ENCODE data around the gene YPEL3.

YPEL3 gene

GRCh38 chr16:30090610-30091331 is 5.2 kb downstream of the YPEL3 start:
- no peak for DNase-seq (ENCODE audit: low spot score)

- no peak for DNase-seq (ENCODE audit: low spot score)
Measured at GRCh38 chr16:30088832-30089624, 7.0 kb downstream of the YPEL3 start.

GRCh38 chr16:30088237-30088831 is 7.7 kb downstream of the YPEL3 start:
- no peak for DNase-seq (ENCODE audit: low spot score)

DNA sequence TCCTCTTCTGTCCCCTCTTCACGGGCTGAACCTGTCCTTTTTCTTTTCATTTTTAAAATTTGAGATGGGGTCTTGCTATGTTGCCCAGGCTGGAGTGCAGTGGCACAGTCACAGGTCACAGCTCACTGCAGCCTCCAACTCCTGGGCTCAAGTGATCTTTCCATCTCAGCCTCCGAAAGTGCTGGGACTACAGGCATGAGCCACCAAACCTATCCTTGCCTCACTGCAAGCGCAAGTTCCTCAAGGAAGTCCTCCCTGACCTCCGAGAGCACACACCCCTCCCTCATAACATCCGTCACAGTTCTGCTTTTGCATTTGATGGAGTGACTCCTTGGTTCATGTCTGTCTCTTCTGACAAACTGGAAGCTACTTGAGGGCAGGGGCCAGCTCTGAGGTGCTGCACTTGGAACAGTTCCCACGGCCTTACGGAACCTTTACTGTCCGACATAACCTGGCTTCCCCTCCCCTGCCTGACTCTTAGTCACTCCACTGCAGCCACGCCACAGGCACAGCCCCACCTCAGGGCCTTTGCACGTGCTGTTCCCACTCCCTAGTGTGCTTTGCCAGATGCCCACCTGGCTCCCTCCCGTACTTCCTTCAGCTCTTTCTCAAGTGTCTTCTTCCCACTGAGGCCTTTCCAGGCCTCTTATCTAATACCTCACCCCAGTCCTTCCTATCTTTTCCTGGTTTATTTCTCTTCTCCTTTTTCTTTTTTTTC is 8.7 kb downstream of the YPEL3 start:
- DNase-seq (ENCODE audit: low spot score) = no peak

DNA sequence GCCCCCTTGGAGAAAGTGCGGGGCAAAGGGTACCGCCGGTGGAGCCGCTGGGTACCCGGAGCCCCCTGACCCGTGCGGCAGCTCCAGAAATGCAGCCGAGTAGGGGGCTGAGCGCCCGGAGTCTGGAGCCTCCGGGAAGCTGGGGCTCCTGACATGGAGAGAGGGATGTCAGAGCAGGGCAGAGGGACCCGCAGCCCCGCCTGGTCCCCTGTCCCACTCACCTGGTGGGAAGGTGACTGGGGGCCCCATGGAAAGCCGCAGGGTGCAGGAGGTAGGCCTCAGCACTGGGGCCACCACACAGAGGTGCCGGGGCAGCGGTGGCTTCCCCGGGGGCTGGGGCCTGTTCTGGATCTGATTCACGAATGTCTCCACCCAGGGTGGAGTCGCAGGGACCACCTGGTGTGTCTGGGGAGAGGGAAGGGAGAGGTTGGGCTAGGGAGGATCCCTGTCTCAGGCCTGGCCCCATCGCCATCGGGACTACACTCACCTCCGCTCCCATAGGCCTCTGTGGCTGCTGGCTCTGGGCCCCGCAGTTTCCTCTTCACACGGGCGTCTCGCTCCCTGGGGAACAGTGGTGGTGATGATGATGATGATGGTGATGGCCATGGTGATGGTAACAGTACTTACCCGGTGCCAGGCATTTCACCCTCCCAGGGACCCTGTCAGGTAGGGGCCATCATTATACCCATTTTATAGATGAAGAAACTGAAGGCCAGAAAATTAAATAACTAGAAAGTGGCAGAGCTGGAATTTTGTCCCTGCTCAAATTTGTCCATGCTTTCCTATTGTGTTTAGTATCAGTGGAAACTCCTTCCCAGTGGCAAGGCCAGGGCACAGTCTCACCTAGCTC is 9.5 kb downstream of the YPEL3 start:
- no peak for DNase-seq (ENCODE audit: low spot score)

DNA sequence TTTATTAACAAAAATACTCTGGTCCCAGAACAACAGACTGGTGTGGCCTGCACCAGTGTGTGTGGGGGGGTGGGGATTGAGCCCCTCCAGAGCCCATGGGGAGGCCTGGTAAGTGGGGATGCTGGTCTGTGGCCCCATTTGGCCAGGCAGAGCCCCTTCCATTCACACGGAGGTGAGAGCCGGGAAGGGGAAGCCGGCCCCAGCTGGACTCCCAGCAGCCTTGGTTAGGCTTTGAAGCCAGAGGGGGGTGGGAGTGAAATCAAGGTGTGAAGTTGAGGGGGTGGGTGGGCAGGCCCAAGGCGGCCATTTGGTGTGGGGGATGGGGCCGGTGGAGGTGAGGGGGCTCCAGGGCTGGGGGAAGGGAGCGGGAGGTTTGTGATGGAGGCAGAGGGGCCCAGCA is 10.2 kb downstream of the YPEL3 start:
- DNase-seq (ENCODE audit: low spot score) = no peak

DNA sequence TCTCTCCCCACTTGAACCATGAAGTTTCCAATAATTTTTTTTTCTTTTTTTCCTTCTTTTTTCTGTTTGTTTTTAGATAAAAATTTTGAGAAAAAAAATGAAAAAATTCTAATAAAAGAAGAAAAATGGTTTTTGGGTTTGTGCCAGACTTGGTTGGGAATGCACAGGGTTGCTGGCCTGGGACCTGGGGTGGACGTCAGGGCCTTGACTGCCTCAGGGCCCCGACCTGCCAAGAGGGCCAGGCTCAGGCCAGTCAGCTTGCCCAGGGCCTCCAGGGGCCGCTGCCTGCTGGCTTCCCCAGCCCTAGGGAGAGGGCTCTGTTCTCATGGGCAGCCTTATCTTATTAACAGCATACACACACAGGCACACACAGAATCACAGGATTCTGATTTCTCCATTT is 10.8 kb downstream of the YPEL3 start:
- no peak for DNase-seq (ENCODE audit: low spot score)

GRCh38 chr16:30084816-30085159 is 11.2 kb downstream of the YPEL3 start:
- no peak for DNase-seq (ENCODE audit: low spot score)

DNA sequence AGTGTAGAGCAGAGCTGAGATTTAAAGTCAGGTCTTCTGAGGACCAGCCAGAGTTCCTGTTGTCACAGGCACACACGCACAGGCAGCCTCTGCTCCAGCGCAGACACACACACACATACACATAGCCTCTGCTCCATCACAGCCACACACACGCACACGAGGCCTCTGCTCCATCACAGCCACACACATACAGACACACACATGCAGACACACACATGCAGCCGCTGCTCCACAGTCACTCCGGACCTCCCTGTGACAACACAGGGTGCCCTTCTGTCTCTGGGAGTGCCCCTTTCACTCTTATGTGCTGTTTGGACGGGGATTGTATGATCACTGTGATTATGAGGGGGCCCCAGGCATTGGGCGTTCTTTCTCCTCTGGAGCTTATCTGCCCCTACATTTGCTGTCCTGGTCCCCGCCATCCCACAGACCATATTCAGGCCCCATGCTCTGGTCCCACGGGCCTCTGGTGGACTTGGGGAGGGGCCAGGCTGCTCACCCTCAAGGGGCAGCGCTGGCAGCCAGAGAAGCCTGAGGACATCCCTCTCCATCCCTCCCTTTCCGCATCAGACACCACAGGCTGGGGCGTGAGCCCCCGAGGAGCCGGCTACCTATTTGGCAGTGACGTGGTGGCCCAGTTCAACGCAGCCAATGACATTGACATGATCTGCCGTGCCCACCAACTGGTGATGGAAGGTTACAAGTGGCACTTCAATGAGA is 11.8 kb downstream of the YPEL3 start:
- DNase-seq (ENCODE audit: low spot score) = no peak

- DNase-seq (ENCODE audit: low spot score) = no peak
Measured at GRCh38 chr16:30083216-30084055, 12.6 kb downstream of the YPEL3 start.

GRCh38 chr16:30082545-30083090 is 13.4 kb downstream of the YPEL3 start:
- DNase-seq (ENCODE audit: low spot score) = no peak

DNA sequence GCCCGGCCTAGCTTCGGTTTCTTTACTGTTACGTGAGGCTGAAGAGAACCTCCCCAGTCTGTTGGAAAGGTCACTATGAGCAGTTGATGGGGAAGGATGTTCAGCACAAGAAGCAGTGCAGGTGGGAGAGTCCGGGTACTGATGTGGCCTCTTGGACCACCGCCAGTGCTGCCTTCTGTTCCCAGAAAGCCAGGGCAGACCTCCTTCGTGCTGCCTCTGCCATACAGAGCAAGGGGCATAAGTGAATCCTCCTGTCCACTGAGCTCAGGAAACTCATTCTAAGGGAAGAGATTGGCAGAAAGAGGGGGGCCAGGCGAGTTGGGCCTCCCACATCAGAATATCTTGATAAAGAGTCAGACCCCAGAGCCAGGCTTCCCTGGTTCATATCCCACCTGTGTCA is 16.5 kb downstream of the YPEL3 start:
- DNase-seq (ENCODE audit: low spot score) = no peak

DNA sequence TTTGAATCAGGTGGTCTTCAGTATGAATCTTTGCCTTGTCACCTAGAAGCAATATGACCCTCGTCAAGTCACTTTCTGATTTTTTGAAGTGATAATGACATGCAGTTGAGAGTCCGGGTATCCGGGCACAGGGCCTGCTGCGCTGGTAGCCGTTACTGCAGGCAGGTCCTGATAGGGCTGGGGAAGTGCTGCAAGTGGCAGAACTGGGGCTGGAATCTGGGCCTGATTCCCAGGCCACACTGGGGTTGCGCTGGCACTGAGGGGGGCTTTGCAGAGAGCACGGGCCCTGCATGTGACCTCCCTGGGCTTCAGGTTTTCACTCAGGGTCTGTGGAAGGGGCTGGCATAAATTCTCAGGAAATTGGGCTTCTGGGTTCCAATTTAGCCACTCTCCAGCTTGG is 17.3 kb downstream of the YPEL3 start:
- DNase-seq (ENCODE audit: low spot score) = no peak

GRCh38 chr16:30077656-30078055 is 18.4 kb downstream of the YPEL3 start:
- no peak for DNase-seq (ENCODE audit: low spot score)

- no peak for DNase-seq (ENCODE audit: low spot score)
Measured at GRCh38 chr16:30076276-30076791, 19.7 kb downstream of the YPEL3 start.

GRCh38 chr16:30075503-30076275 is 20.3 kb downstream of the YPEL3 start, which contains the start of gene PPP4C:
TSS of gene PPP4C (plus strand) at chr16:30075994. CDS start at chr16:30076378, 384 bp downstream.
- peak; percentile 83 for DNase-seq (ENCODE audit: low spot score)

DNA sequence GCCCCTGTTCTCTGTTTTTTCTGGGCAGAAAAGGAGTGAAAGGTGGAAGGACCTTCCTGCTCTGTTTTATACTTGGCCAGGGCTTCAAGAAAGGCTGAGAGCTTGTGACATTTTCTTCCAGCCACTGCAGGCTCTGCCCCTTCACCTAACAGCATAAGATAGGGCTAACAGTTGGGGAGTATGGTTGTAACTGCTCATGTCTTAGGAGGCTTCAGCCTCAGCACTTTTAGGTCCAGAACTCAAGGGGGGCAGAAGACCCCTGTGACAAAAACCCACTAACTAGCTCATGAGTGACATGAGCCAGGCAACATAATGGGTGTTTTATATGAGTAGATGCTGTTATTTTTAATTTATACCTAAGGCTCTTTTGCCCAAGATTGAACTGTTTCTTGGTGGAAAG is 25.5 kb downstream of the YPEL3 start:
- no peak for DNase-seq (ENCODE audit: low spot score)

DNA sequence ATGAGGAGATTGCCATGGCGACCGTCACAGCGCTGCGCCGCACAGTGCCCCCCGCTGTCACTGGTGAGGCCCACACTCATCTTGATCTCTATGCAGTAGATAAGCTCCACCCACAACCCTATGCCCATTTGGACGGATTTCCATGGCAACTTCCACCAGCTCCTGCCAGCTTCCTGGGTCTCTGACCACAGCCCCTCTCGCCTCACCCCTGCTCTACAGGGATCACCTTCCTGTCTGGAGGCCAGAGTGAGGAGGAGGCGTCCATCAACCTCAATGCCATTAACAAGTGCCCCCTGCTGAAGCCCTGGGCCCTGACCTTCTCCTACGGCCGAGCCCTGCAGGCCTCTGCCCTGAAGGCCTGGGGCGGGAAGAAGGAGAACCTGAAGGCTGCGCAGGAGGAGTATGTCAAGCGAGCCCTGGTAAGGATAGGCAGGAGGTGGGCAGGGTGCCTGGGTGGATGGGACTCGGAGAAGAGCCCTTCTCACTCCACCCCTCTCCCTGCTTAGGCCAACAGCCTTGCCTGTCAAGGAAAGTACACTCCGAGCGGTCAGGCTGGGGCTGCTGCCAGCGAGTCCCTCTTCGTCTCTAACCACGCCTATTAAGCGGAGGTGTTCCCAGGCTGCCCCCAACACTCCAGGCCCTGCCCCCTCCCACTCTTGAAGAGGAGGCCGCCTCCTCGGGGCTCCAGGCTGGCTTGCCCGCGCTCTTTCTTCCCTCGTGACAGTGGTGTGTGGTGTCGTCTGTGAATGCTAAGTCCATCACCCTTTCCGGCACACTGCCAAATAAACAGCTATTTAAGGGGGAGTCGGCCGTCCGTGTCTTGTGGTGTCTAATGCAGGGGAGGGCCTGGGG is 26.2 kb downstream of the YPEL3 start:
- no peak for DNase-seq (ENCODE audit: low spot score)
